WTC11 (cell line): ENCODE measurements around the gene PHACTR3.

ENCODE experiments used
- CTCF ChIP-seq: fragments of 200-600 bp; IDR thresholded peaks from 2 replicates; pipeline ENCODE4 v1.8.0; 2022; ENCODE audit warnings: antibody characterized with exemption
- TCF7 ChIP-seq: sonication (generic); formaldehyde crosslinking; IDR thresholded peaks from 2 replicates; pipeline ENCODE4 v1.8.0; 2022; ENCODE audit warnings: mild to moderate bottlenecking, low read depth, missing genetic modification reagents, moderate library complexity

GRCh38 chr20:59784791-59785668 lies 180.7 kb downstream of the PHACTR3 start:
- no peak for TF ChIP-seq CTCF
- no peak for TF ChIP-seq TCF7
